HG02884 (cell line): ENCODE results near the gene GRHPR.
"Not testable (repeated sequence)": the region's sequence is repeated elsewhere in the genome, so short reads cannot be mapped to it uniquely, and the experiment has no call there.

Source experiments
- ATAC-seq: cut with Tn5 transposase; IDR thresholded peaks from one replicate; pipeline ENCODE4 v1.9.1; 2021; ENCODE audit warnings: mild to moderate bottlenecking, moderate library complexity; ENCODE audit not compliant: unreplicated experiment

GRHPR gene

DNA sequence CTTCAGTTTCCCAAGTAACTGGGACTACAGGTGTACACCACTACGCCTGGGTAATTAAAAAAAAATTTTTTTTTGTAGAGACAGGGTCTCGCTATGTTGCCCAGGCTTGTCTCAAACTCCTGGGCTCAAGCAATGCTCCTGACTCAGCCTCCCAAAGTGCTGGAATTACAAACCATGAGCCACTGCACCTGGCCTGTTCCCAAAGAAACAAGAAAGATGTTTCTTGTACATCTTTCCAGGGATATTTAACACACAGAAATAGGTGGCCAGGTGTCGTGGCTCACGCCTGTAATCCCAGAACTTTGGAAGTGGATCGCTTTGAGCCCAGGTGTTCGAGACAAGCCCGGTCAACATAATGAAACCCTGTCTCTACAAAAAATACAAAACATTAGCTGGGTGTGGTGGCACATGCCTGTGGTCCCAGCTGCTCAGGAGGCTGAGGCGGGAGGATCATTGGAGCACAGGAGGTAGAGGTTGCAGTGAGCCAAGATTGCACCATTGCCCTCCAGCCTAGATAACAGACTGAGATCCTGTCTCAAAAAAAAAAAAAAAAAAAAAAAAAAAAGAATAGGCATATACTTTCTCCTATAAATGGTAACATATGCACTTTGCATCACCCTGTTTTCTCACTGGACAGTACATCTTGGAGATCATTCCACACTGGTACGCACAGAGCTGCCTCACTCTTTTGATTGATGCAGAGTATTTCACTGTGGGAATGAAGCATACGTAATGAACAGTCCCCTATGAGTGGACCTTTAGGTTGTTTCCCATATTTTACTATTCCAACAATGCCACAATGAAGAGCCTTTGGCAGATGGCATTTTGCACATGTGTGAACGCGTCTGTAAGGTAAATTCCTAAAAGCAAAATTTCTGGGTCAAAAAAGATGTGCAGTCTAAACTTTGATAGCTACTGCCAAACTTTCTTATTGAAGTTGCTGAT is 2.0 kb upstream of the GRHPR start:
- no peak for ATAC-seq

DNA sequence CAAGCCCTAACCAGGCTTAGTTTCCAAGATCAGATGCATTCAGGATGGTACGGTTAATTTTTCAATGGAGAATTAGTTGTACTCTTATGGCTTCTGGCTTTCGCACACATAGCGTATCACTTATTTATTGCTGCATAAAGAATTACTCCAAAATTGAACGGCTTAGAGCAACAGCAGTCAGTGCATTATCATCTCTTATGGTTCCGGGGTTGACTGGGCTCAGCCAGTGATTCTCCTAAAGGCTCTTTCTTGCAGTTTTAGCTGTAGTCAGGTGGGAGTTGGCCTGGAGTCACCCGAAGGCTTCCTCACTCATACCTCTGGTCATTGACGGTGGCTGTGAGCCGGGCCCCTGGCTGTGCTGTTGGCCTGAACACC is 595 bp upstream of the GRHPR start:
- ATAC-seq: no peak

DNA sequence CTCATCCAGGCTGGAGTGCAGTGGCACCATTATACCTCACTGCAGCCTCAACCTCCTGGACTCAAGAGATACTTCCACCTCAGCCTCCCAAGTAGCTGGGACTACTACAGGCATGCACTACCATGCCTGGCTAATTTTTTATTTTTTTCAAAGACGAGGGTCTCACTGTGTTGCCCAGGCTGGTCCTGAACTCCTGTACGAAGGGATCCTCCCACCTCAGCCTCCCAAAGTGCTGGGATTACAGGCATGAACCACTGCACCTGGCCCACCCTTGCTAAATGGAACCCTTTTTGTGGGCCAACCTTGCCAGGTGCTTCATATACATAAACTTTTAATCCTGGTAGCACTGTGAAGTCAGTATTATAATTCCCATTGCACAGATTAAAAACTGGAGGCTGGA is 1.0 kb downstream of the GRHPR start:
- no peak for ATAC-seq

DNA sequence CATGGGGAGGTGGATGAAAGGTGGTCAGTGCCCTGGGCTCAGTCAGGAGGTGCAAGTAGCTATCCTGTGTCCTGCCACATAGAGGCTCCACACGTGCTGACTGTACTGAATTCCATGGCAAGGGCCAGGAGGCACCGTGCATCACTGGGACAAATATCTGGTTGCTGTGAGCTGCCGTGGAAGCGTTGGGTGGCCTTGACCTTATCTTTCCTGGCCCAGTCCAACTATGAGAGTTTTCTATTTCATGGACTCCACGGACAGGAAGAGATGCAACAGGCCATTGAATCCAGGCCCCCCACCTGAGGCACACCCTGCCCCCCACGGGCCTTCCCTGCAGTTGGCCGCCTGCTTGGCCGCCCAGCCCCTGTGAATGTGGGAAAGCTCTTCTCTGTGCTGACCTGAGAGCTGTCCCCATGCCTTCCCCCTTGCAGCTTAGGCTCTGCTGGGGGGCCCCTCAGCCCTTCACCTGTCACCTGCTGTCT is 1.7 kb downstream of the GRHPR start:
- no peak for ATAC-seq

DNA sequence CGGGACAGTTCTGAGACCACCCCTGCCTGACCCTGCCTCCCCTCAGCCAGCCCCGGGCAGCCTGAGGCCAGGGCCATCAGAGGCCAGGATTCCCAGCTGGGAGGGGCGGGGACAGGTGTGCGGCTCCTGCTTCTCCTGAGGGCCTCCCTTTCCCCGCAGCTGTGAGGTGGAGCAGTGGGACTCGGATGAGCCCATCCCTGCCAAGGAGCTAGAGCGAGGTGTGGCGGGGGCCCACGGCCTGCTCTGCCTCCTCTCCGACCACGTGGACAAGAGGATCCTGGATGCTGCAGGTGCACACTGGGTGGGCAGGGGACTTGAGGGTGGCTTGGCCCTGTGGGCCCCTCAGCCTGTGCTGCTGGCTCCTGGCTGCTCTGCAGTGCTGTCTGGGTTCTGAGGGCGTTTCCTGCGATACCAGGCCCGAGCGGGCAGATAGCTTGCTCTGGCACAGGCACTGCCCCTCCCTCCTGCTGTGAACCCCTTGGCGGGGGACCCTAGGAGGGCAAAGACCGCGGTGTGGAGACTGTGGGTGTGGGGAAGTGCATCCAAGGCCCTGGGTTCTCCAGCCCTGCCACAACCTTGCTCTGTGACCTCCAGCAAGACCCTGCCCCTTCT is 2.3 kb downstream of the GRHPR start:
- ATAC-seq: no peak

DNA sequence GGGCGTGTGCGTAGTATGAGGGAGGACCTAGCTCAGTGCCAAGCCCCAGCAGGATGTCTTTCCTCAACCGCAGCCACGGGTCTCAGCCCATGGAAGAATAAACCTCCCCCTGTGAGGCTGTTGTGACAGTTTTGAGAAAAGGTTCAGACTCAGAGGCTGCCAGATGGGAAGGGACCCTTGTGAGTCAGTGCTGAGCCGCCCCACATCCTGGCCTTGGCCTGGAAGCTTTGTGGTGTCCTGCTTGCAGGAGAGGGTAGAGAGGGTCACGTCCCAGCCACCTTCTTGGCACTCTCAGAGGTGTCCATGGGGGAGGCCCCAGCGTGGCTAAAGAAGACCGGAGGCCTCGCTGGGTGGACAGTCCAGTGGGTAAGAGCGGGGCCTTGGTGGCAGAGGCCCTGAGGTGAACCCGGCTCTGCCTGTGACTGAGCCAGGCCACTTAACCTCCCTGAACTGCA is 2.8 kb downstream of the GRHPR start:
- ATAC-seq: no peak

DNA sequence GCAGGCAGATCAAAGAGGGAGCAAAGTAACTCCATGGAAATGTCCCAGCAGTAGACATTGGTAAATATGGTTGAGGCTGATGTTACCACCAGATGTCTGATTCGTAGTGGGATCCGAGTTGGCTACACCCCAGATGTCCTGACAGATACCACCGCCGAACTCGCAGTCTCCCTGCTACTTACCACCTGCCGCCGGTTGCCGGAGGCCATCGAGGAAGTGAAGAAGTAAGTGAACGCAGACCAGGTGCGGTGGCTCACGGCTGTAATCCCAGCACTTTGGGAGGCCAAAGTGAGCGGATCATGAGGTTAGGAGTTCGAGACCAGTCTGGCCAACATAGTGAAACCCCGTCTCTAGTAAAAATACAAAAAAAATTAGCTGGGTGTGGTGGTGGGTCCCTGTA is 3.9 kb downstream of the GRHPR start:
- ATAC-seq: not testable (repeated sequence)

DNA sequence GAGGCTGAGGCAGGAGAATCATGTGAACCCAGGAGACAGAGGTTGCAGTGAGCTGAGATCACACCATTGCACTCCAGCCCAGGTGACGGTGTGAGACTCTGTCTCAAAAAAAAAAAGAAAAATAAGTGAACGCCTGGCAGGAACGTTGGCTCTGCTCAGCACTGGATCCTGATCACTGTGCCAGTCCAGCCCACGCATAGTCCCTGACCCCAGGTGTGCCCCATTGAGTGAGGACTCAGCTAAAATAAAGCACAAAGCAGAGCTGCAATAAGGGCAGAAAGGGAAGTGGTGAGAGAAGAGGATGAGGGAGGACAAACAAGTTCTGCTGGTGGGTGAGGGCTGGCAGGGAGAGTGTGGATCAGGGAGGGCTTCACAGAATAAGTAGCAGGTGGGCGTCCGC is 4.3 kb downstream of the GRHPR start:
- no peak for ATAC-seq

DNA sequence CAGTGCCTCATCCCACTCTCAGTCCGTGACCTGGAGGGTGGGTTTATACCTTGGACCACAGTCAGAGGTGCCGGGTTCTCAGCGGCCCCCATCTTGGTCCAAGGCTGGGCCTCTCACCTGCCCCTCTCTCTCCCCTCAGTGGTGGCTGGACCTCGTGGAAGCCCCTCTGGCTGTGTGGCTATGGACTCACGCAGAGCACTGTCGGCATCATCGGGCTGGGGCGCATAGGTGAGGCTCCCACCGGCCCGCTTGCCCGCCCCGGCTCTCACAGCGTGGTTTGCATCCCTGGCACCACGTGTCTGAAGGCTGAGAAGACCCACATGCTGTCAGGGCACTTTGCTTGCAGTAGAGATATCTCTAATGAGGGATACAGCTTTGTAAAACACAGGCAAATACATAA is 5.8 kb downstream of the GRHPR start:
- no peak for ATAC-seq

DNA sequence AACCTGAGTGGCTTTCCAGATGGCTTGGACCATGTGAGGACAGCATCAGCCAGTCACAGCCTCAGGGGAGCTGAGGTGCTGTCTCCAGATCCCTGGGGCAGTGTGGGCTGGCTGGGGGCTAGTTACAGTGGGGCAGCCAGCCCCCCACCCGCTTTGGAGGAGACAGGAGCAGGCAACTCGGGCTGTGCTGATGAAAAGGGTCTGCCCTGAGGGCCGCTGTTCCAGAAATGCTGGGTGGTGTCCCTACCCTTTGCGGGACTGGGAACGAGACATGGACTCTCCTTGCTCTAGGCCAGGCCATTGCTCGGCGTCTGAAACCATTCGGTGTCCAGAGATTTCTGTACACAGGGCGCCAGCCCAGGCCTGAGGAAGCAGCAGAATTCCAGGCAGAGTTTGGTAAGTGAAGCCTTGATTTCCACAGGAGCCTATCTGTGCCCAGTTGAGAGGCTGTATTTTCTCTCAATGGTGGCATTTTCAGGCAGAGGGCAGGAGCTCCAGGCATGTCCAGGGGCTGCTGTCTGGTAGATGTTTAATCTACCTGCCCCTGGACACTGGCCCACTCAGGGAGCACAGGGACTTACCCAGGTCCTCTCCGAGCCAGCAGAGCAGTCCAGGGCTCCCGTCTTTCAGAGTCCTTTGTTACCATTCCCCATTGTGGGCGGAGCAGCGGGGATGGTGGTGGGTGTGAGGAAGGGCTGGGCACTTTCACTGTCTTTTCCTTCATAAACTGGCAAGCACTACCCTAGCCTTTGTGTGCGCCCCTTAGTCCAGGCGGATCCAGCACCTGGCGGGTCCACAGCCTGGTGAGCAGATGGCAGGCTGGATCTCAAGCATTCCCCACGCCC is 7.2 kb downstream of the GRHPR start:
- ATAC-seq: no peak

DNA sequence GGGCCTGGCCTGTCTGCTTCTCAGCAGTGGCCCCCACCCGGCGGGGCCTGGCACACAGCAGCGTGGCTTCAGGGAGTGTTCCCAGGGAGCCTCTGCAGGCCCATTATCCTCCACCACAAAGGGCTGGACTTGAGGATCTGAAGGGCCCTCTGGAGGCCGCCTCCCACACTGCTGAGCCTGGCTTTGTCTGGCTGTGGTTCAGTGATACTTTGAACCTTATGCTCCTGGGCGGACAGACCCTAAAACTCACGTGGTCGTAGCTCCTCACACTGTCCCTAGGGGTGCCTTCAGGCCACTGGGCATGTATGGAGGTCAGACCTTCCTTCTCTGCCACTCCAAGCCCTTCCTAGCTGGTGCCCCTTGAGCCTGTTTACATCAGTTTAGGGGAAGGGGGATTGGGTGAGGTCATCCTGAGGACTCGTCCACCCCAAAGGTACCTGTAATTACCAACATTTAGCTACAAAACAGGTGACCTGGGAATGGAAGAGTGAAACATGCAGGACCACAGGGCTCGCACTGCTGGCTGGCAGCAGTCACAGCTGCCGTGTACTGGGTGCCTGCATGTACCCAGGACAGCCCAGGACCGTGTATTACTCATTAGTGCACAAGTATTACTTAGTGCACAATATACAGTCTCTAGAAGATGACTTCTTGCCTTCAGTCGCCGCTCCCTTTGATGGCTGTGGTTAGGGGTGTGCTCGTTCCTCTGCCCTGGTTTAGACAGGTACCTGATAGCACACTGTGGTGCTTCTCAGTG is 8.5 kb downstream of the GRHPR start:
- ATAC-seq: no peak

DNA sequence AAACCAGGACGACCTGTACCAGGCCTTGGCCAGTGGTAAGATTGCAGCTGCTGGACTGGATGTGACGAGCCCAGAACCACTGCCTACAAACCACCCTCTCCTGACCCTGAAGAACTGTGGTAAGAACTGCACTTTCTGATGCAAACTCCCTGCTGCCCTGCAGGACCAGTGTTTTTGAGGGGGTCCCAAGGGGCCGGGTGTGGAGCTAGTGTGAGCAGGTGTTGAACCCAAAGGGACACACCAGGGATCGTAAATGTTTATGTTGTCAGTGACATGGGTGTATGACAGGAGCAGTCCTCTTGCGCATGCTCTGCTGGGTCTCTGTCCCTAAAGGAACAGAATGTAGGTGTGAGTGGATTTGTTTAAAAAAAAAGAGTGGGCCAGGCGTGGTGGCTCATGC is 9.5 kb downstream of the GRHPR start:
- no peak for ATAC-seq

DNA sequence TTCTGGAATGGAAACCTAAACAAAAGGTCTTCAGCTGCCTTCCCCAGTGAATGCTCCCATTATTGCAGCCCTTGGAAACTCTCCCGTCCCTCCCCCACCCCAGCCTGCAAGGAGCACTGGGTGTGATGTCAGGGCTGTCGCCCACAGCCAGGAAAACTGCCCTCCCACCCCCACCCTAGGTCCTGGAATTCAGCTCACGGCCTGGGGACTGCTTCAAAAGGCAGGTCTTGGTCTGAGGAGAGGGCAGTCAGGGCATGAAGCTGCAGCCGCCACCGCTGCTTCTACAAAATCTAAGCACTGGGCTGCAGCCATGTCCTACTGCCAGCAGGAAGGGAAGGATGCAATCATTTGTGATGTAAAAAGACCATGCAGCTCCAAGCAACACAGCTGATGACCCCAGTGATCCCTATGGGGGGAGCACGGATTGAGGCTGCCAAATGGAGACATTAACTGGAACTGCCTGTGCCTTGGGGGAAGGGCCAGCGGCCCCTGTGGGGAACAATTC is 11.4 kb downstream of the GRHPR start:
- no peak for ATAC-seq

DNA sequence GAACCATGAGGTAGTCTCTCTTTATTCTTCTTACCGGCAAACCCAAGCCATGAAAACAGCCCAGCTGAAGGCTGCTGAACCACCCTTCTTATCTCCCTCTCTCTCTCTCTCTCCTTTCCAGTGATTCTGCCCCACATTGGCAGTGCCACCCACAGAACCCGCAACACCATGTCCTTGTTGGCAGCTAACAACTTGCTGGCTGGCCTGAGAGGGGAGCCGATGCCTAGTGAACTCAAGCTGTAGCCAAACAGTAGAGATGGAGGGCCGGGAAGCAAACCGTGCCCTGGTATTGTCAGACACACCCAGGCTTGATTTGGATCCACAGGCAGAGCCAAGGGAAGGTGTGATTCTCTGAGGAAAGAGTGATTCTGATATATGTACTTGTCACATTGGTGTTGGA is 14.0 kb downstream of the GRHPR start:
- ATAC-seq: no peak

DNA sequence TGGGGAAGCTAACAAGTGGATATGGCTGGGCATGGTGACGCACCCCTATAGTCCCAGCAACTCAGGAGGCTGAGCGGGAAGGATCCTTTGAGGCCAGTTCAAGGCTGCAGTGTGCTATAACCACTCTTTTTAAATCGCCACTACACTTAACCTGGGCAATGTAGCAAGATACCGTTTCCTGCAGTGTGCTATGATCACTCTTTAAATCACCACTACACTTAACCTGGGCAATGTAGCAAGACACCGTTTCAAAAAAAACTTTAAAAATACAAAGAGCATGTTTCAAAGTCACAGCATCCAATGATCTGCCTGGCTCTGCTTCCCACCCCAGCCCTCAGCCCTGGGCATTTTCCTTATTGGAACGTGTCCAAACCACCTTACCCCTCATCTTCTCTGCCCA is 14.5 kb downstream of the GRHPR start:
- no peak for ATAC-seq

DNA sequence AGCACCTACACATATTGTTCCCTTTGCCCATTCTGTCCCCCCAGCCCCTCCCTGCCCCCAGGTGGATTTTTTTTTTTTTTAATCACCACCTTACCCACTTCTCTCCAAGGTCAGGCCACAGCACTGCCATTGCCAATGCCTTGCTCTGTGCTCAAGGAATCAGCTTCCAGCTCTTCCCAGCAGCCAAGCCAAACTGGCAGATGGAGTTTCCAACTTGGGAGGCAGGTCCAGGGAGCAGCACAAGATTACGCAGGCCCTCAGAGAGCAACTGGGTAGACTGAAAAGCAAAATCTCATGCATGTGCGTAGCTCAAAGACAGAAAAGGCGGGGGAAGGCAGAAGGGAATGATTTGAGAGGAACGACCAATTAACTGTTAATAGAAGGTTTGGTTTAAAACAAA is 15.1 kb downstream of the GRHPR start:
- no peak for ATAC-seq

DNA sequence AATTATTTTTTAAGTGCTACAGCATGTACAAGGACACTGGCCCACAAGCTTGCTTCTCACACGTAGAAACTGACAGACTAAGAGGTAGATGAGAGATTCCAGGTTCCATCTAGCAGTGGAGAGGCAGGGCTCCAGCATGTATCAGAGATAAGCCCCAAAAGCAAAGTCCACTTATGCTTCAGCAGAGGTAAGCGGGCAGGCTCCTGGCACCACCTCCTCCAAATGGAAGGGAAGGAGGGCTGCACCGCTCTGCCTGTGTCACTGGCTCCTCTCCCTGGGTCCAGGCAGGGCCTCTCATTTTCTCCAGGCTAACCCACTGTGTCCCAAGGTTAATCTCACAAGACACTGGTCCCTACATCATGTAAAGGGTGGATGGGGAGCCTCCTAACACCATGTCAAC is 15.9 kb downstream of the GRHPR start:
- no peak for ATAC-seq

DNA sequence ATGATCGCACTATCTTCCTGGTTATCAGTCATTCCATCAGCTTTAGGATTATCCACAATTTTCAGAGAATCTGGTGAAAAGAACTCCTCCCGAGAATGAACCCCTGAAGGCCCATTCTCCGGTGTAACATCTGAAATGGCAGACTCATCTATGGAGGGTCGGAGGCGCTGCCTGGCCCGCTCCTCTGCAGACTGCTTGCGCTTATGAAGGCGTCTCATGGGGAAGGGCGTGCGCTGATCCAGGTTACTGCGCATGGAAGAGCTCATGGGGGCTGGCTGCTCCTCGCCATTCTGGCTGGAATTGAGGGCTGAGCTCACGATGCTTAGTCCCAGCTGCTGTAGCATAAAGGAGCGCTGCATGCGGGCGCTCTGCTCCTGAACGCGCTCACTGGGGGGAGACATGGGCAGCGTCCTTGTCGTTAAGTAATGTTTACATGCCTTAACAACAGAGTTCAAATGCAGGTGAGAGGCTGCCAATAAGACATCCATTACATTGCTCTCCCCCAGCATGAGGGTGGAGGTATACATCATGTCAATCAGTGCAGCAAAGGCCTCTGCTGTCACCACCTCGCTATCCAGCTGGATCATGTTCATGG is 19.4 kb downstream of the GRHPR start:
- ATAC-seq: no peak

DNA sequence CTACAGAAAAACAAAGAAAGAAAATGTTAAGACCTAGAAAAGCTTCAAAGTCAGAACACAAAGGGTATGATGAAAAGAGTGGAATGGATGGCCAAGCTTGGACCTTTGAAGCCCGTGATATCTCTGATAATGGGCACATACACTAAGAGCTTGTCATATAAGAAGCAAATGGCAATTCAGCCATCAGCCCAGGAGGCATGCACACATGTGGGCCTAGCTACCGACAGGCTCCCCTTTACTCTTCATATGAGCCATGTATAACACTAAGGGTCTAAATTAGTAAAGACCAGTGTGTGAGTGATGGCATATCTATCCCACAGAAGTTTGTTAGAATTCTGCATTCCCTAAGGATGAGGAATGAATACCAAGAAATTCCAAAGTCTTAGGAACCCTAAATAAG is 20.1 kb downstream of the GRHPR start:
- ATAC-seq: no peak

DNA sequence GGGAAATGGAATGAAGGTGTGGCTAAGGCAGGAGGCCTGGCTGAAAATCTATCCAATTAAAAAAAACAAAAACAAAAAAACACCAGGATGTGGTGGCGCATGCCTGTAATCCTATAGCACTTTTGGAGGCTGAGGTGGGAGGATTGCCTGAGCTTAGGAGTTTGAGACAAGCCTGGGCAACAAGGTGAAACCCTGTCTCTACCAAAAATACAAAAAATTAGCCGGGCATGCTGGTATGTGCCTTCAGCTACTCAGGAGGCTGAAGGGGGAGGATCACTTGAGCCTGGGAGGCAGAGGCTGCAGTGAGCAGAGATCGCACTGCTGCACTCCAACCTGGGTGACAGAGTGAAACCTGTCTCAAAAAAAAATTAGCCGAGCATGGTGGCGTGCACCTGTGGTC is 21.1 kb downstream of the GRHPR start:
- no peak for ATAC-seq
